ENCODE measurements around the gene ARL4D.

Gene ARL4D

GRCh38 chr17:43442711-43443110 lies 43.9 kb downstream of the ARL4D start:
- TF ChIP-seq ZNF274 (IDR thresholded peaks at IDR 0.05; ENCODE audit: low read depth, low read length) = no peak
- H3K4me3 ChIP-seq (ENCODE audit: low read length) = no peak overlapping the region

- H3K4me3 ChIP-seq (ENCODE audit: low read length) = no peak overlapping the region
- no peak for TF ChIP-seq ZNF274 (IDR thresholded peaks at IDR 0.05; ENCODE audit: low read depth, low read length)
Measured at GRCh38 chr17:43443381-43443780, 44.6 kb downstream of the ARL4D start.

- no peak for TF ChIP-seq ZNF274 (IDR thresholded peaks at IDR 0.05; ENCODE audit: low read depth, low read length)
- H3K4me3 ChIP-seq (ENCODE audit: low read length) = no peak overlapping the region
Measured at GRCh38 chr17:43444223-43445008, 45.6 kb downstream of the ARL4D start.

- no peak overlapping the region for H3K4me3 ChIP-seq (ENCODE audit: low read length)
- no peak for TF ChIP-seq ZNF274 (IDR thresholded peaks at IDR 0.05; ENCODE audit: low read depth, low read length)
Measured at GRCh38 chr17:43445009-43445589, 46.3 kb downstream of the ARL4D start.

- TF ChIP-seq ZNF274 (IDR thresholded peaks at IDR 0.05; ENCODE audit: low read depth, low read length) = no peak
- no peak overlapping the region for H3K4me3 ChIP-seq (ENCODE audit: low read length)
Measured at GRCh38 chr17:43446773-43447172, 48.0 kb downstream of the ARL4D start.

GRCh38 chr17:43448720-43449469 lies 50.1 kb downstream of the ARL4D start:
- no peak for TF ChIP-seq ZNF274 (IDR thresholded peaks at IDR 0.05; ENCODE audit: low read depth, low read length)
- no peak overlapping the region for H3K4me3 ChIP-seq (ENCODE audit: low read length)

- H3K4me3 ChIP-seq (ENCODE audit: low read length) = no peak overlapping the region
Measured at GRCh38 chr17:43449470-43450248, 50.9 kb downstream of the ARL4D start.

More at GRCh38 chr17:43449470-43450248, 50.9 kb downstream of the ARL4D start:
- no peak for TF ChIP-seq ZNF274 (IDR thresholded peaks at IDR 0.05; ENCODE audit: low read depth, low read length)
